K562 (cell line): ENCODE results near the gene ATP12A. TPM values are rescaled to one million over a fixed set of nuclear protein-coding genes. Genes with fewer than 3 reads are reported as not detected.

Experiments
- ATAC-seq: fragments of 200-7000 bp; cut with Tn5 transposase; 3 replicates; pipeline ENCODE4 v1.9.1; 2020; ENCODE audit warnings: moderate library complexity
- BruUV-seq: library from RNA; stranded (reverse); fragments of 400-500 nt; replicated peaks from 2 replicates; lab custom pipeline; 2021; lab: Mats Ljungman, UMichigan
- CTCF ChIA-PET: fragments of 300-600 bp; formaldehyde crosslinking; extraction: SDS; loops from one replicate; lab custom pipeline; 2021; ENCODE audit warnings: low intra/inter-chr PET ratio; lab: Yijun Ruan, JAX
- POLR2A ChIA-PET: fragments of 300-600, 350-650 bp; sonication (Branson Sonifier 250); formaldehyde crosslinking; extraction: SDS; loops from one replicate; lab custom pipeline; 2021; ENCODE audit warnings: antibody characterized with exemption, inconsistent platforms; lab: Yijun Ruan, JAX
- DNase-seq, 4 experiments: peaks; one replicate each; pipeline versions ENCODE4 v3.0.0 to v3.0.0-alpha.2; 2011 to 2018; ENCODE audit warnings: low spot score in 3 of 4, mixed read lengths in 3 of 4; ENCODE audit errors: extremely low read depth in 1 of 4
- FAIRE-seq: peaks from 2 replicates; lab custom pipeline; 2011; peaks lifted over from hg19 to GRCh38; lab: Jason Lieb, UNC
- H2AFZ ChIP-seq: 2 replicates; pipeline ENCODE4 v1.6.0; 2011; ENCODE audit warnings: low read depth, low read length, control low read depth, inconsistent platforms
- H3K27ac ChIP-seq: fragments of 200-600 bp; 3 replicates; pipeline ENCODE4 v1.8.0; 2011; ENCODE audit warnings: low read depth, mild to moderate bottlenecking, control low read depth, inconsistent platforms, low read length, moderate library complexity, mixed read lengths; ENCODE audit errors: extremely low read depth
- H3K27me3 ChIP-seq, 2 experiments: fragments of 300-600 bp in 1 of 2; 2 replicates in 1 of 2; 3 replicates in 1 of 2; pipeline versions ENCODE4 v1.6.0 to v1.8.0; 2011; ENCODE audit warnings: inconsistent platforms in 2 of 2, low read length in 2 of 2, mild to moderate bottlenecking in 1 of 2, mixed read lengths in 1 of 2, moderate library complexity in 1 of 2; ENCODE audit not compliant: control insufficient read depth in 2 of 2, insufficient read depth in 2 of 2
- H3K36me3 ChIP-seq: fragments of 300-600 bp; 3 replicates; pipeline ENCODE4 v1.8.0; 2011; ENCODE audit warnings: mild to moderate bottlenecking, low read length, inconsistent platforms; ENCODE audit not compliant: control insufficient read depth, insufficient read depth
- H3K4me1 ChIP-seq, 2 experiments: fragments of 200-600 bp in 1 of 2; replicated peaks in 1 of 2; 2 replicates in 1 of 2; 3 replicates in 1 of 2; pipeline versions ENCODE4 v1.5.1 to v1.8.0; 2011; ENCODE audit warnings: inconsistent platforms in 2 of 2, low read length in 2 of 2, mild to moderate bottlenecking in 1 of 2, mixed read lengths in 1 of 2, moderate library complexity in 1 of 2; ENCODE audit not compliant: control insufficient read depth in 2 of 2, insufficient read depth in 2 of 2
- H3K4me2 ChIP-seq: 2 replicates; pipeline ENCODE4 v1.6.1; 2011; ENCODE audit warnings: low read length, control low read depth, inconsistent platforms, mixed read lengths; ENCODE audit not compliant: insufficient read depth
- H3K4me3 ChIP-seq: fragments of 200-600 bp; sonication (generic), shearing (Covaris generic); 2 replicates; pipeline ENCODE4 v1.5.1; 2016; ENCODE audit warnings: control low read depth, inconsistent platforms
- H3K79me2 ChIP-seq: fragments of 200-600 bp; 3 replicates; pipeline ENCODE4 v1.8.0; 2011; ENCODE audit warnings: low read length, inconsistent platforms; ENCODE audit not compliant: control insufficient read depth, insufficient read depth
- H3K9ac ChIP-seq, 2 experiments: 2 replicates each; pipeline versions ENCODE4 v1.6.0 to v1.6.1; 2011; ENCODE audit warnings: low read depth in 2 of 2, low read length in 2 of 2, control low read depth in 1 of 2, inconsistent platforms in 1 of 2, mild to moderate bottlenecking in 1 of 2, mixed read lengths in 1 of 2; ENCODE audit not compliant: insufficient read depth in 1 of 2
- H3K9me1 ChIP-seq: one replicate; pipeline ENCODE4 v1.6.0; 2011; ENCODE audit warnings: inconsistent platforms, mild to moderate bottlenecking, low read length, moderate library complexity; ENCODE audit not compliant: control insufficient read depth, insufficient read depth
- H3K9me3 ChIP-seq: replicated peaks from 2 replicates; pipeline ENCODE4 v1.5.1; 2011; ENCODE audit warnings: low read depth, low read length, inconsistent platforms; ENCODE audit not compliant: control insufficient read depth, insufficient read depth
- H4K20me1 ChIP-seq: replicated peaks from 2 replicates; pipeline ENCODE4 v1.6.1; 2011; ENCODE audit warnings: low read length, inconsistent platforms, mixed read lengths; ENCODE audit not compliant: control insufficient read depth, insufficient read depth
- ETS2 ChIP-seq: IDR thresholded peaks from 2 replicates; pipeline ENCODE4 v1.6.1; 2016; ENCODE audit warnings: borderline replicate concordance, missing genetic modification characterization, mild to moderate bottlenecking, moderate library complexity, missing compliant biosample characterization; ENCODE audit not compliant: poor library complexity, severe bottlenecking
- ETV5 ChIP-seq: sonication (generic); formaldehyde crosslinking; IDR thresholded peaks from 2 replicates; pipeline ENCODE4 v1.4.0; 2020; ENCODE audit warnings: low read depth, mild to moderate bottlenecking, missing genetic modification reagents
- GATAD2A ChIP-seq: fragments of 450-650 bp; IDR thresholded peaks from 2 replicates; pipeline ENCODE4 v1.6.1; 2017
- GTF2F1 ChIP-seq: IDR thresholded peaks from 2 replicates; pipeline ENCODE4 v1.6.1; 2011; ENCODE audit warnings: low read depth, low read length, improper control_type of control experiment
- HMG20B ChIP-seq: fragments of 250-450 bp; sonication (Bioruptor Pico); IDR thresholded peaks from 2 replicates; pipeline ENCODE4 v1.5.0; 2021; ENCODE audit warnings: mild to moderate bottlenecking
- HNRNPH1 ChIP-seq: fragments of 200-400 bp; formaldehyde crosslinking; optimal IDR thresholded peaks from 2 replicates; pipeline ENCODE3; 2017; ENCODE audit warnings: low read depth, mild to moderate bottlenecking, low read length, moderate library complexity
- LCOR ChIP-seq: sonication (generic); formaldehyde crosslinking; IDR thresholded peaks from 2 replicates; pipeline ENCODE4 v1.8.0; 2022; ENCODE audit warnings: mild to moderate bottlenecking, missing genetic modification reagents
- NEUROD1 ChIP-seq: fragments of 150-350 bp; IDR thresholded peaks from 2 replicates; pipeline ENCODE4 v1.6.1; 2014; ENCODE audit warnings: borderline replicate concordance, low read length, low read depth; ENCODE audit not compliant: partially characterized antibody
- PCBP2 ChIP-seq: fragments of 200-400 bp; formaldehyde crosslinking; IDR thresholded peaks from 2 replicates; pipeline ENCODE4 v1.6.1; 2018; ENCODE audit warnings: low read length, low read depth, mild to moderate bottlenecking, moderate library complexity; ENCODE audit not compliant: poor library complexity, severe bottlenecking
- RAD21 ChIP-seq, 2 experiments: fragments of 250-450 bp in 1 of 2; fragments of 450-650 bp in 1 of 2; sonication (Bioruptor Pico) in 1 of 2; formaldehyde crosslinking in 1 of 2; IDR thresholded peaks in 1 of 2; conservative IDR thresholded peaks in 1 of 2; 2 replicates each; pipeline versions ENCODE4 v1.4.0 to v1.8.0; 2020 to 2022; ENCODE audit warnings: mild to moderate bottlenecking in 2 of 2, moderate library complexity in 1 of 2
- RAD51 ChIP-seq: fragments of 450-650 bp; IDR thresholded peaks from 2 replicates; pipeline ENCODE4 v1.7.1; 2016; ENCODE audit warnings: low read depth, mild to moderate bottlenecking, borderline replicate concordance
- TEAD2 ChIP-seq: fragments of 450-650 bp; IDR thresholded peaks from 2 replicates; pipeline ENCODE4 v1.6.1; 2016; ENCODE audit warnings: missing genetic modification characterization, control low read depth, missing compliant biosample characterization
- YY1 ChIP-seq, 3 experiments: IDR thresholded peaks; 2 replicates each; pipeline ENCODE4 v1.6.1; 2011; ENCODE audit warnings: low read length in 2 of 3, mild to moderate bottlenecking in 2 of 3, moderate library complexity in 2 of 3, borderline replicate concordance in 1 of 3, control low read depth in 1 of 3, low read depth in 1 of 3; ENCODE audit not compliant: insufficient read depth in 3 of 3, insufficient replicate concordance in 2 of 3, control insufficient read depth in 1 of 3, insufficient read length in 1 of 3; ENCODE audit errors: extremely low read depth in 1 of 3
- ZNF124 ChIP-seq: sonication (generic); formaldehyde crosslinking; IDR thresholded peaks from 2 replicates; pipeline ENCODE4 v1.8.1; 2022; ENCODE audit warnings: missing genetic modification reagents
- WGBS: fragments of 100-300 bp; shearing (Covaris generic); methylation state at CpG from one replicate; pipeline ENCODE4 v1.1.6; 2016; ENCODE audit warnings: low coverage, mixed read lengths; ENCODE audit not compliant: insufficient coverage; ENCODE audit errors: missing lambda C conversion rate; 5-methylcytosine and 5-hydroxymethylcytosine counted together
- in situ Hi-C: fragments of 300-500 bp; cut with MboI; formaldehyde crosslinking; loops from 4 replicates; pipeline ENCODE4 v1.15.0; 2018; ENCODE audit warnings: inconsistent platforms, mixed read lengths
- intact Hi-C: fragments of 100-400 bp; cut with micrococcal nuclease; formaldehyde crosslinking; loops from 2 replicates; pipeline ENCODE4 v1.14.2; 2022
- polyA plus RNA-seq, 8 experiments: library from polyadenylated mRNA; depleted of rRNA in 4 of 8; stranded (reverse) in 5 of 8; unstranded in 3 of 8; fragments of >200 nt; fragmentation: Nextera tagmentation in 2 of 8; fragmentation: Illumina TruSeq in 1 of 8; extraction: Ambion mirVana in 2 of 8; extraction: Trizol in 1 of 8; gene quantifications; 2 replicates each; pipeline versions ENCODE4 v1.2.1 to v1.2.3, GENCODE V29; 2011 to 2014; ENCODE audit warnings: inconsistent platforms in 1 of 8, missing spikeins in 1 of 8
- total RNA-seq, 7 experiments: library from RNA; depleted of rRNA in 6 of 7; stranded (reverse); fragments of >200 nt in 6 of 7; fragmentation: Illumina TruSeq in 2 of 7; extraction: Trizol in 2 of 7; gene quantifications; 2 replicates each; pipeline versions ENCODE4 v1.2.1 to v1.2.3, GENCODE V29; 2011 to 2021; ENCODE audit warnings: low replicate concordance in 1 of 7
- TF ChIP-seq, protein P1 (sequence below): fragments of 450-650 bp; formaldehyde crosslinking; IDR thresholded peaks from 2 replicates; pipeline ENCODE4 v1.4.0; 2020; ENCODE audit warnings: mild to moderate bottlenecking, moderate library complexity
- TF ChIP-seq, protein P2 (sequence below): fragments of 250-450 bp; sonication (Bioruptor Pico); IDR thresholded peaks from 2 replicates; pipeline ENCODE4 v1.4.0; 2020
- TF ChIP-seq, protein P3 (sequence below): fragments of 250-450 bp; sonication (Bioruptor Pico); IDR thresholded peaks from 2 replicates; pipeline ENCODE4 v1.6.1; 2021; ENCODE audit warnings: mild to moderate bottlenecking
- TF ChIP-seq, protein P4 (sequence below): fragments of 250-450 bp; sonication (Bioruptor Pico); IDR thresholded peaks from 2 replicates; pipeline ENCODE4 v1.5.1; 2021; ENCODE audit warnings: mild to moderate bottlenecking

Gene ATP12A
- total and polyA plus RNA-seq, 9 of the 15 experiments (the other 6 are each of a cell fraction or from before 2014, with no cell fraction given), result not detected

DNA sequence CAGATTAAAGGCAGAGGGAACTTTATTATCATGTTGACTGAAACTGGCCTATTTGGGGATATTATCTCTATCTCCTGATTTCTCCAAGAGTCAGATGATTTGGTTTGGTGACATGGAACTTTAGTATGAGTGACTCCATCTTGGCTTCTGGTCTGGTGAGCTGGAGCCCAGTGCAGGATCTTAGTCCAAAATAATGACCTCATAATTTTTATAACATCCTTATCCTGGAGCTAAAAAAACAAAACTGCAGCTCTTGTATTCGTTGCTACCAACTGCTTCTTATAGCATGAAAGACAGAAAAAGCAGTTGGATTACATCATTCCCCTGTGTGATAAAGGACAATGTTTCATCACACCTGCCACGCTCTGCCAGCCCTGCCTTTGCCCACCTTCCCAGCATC, 44.5 kb downstream of the ATP12A start:
- intact Hi-C loops (no loop called here), in situ Hi-C loops (loop anchor here (25.0 kb wide), 1 partner anchor 263 kb away; no protein-coding TSS in a partner anchor)
- H3K9me3 ChIP-seq, result no peaks in the 10 kb centered on the region
- CTCF ChIA-PET, result no interaction called here
- H3K79me2 ChIP-seq, result no peaks in the 10 kb centered on the region
- H3K4me1 ChIP-seq, result no peaks in the 10 kb centered on the region
- H2AFZ ChIP-seq, result no peak overlapping the region
- H4K20me1 ChIP-seq, result no peaks in the 10 kb centered on the region
- no peak for ATAC-seq
- DNase-seq, result no peak
- no peak for FAIRE-seq
- no peaks in the 10 kb centered on the region for H3K36me3 ChIP-seq
- no peak overlapping the region for H3K4me2 ChIP-seq
- no peak overlapping the region for H3K4me3 ChIP-seq
- H3K9ac ChIP-seq, result no peak overlapping the region
- H3K27me3 ChIP-seq, result peaks cover 0 to 15% of the 10 kb centered on the region in 2 experiments; a peak in 2 of 5 replicates
- POLR2A ChIA-PET, result interaction anchor here (1.1 kb wide), 1 partner anchor 23 kb away, joined by 5 read pairs; no protein-coding TSS in a partner anchor
- no TSS peak for BruUV-seq
- WGBS, result 0% methylated on average over 2 of the region's 2 CpGs
- H3K9me1 ChIP-seq, result no peaks in the 10 kb centered on the region
- no peak overlapping the region for H3K27ac ChIP-seq
- TF ChIP-seq, protein P1, sequence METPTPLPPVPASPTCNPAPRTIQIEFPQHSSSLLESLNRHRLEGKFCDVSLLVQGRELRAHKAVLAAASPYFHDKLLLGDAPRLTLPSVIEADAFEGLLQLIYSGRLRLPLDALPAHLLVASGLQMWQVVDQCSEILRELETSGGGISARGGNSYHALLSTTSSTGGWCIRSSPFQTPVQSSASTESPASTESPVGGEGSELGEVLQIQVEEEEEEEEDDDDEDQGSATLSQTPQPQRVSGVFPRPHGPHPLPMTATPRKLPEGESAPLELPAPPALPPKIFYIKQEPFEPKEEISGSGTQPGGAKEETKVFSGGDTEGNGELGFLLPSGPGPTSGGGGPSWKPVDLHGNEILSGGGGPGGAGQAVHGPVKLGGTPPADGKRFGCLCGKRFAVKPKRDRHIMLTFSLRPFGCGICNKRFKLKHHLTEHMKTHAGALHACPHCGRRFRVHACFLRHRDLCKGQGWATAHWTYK (CRISPR knock-in tag), result no peak
- TF ChIP-seq, protein P2, sequence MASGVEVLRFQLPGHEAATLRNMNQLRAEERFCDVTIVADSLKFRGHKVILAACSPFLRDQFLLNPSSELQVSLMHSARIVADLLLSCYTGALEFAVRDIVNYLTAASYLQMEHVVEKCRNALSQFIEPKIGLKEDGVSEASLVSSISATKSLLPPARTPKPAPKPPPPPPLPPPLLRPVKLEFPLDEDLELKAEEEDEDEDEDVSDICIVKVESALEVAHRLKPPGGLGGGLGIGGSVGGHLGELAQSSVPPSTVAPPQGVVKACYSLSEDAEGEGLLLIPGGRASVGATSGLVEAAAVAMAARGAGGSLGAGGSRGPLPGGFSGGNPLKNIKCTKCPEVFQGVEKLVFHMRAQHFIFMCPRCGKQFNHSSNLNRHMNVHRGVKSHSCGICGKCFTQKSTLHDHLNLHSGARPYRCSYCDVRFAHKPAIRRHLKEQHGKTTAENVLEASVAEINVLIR, result no peak
- no peak for TF ChIP-seq NEUROD1
- TF ChIP-seq PCBP2, result no peak
- TF ChIP-seq, protein P3, sequence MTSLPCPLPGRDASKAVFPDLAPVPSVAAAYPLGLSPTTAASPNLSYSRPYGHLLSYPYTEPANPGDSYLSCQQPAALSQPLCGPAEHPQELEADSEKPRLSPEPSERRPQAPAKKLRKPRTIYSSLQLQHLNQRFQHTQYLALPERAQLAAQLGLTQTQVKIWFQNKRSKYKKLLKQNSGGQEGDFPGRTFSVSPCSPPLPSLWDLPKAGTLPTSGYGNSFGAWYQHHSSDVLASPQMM (CRISPR knock-in tag), result no peak
- TF ChIP-seq, protein P4, sequence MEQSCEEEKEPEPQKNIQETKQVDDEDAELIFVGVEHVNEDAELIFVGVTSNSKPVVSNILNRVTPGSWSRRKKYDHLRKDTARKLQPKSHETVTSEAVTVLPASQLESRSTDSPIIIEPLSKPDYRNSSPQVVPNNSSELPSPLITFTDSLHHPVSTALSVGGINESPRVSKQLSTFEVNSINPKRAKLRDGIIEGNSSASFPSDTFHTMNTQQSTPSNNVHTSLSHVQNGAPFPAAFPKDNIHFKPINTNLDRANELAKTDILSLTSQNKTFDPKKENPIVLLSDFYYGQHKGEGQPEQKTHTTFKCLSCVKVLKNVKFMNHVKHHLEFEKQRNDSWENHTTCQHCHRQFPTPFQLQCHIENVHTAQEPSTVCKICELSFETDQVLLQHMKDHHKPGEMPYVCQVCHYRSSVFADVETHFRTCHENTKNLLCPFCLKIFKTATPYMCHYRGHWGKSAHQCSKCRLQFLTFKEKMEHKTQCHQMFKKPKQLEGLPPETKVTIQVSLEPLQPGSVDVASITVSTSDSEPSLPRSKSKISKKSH, result no peak
- no peak for TF ChIP-seq GTF2F1
- no peak for TF ChIP-seq RAD51
- no peak for TF ChIP-seq GATAD2A
- TF ChIP-seq HMG20B (CRISPR knock-in tag), result no peak
- TF ChIP-seq HNRNPH1, result no peak
- TF ChIP-seq ETV5, result no peak
- no peak for TF ChIP-seq LCOR (CRISPR knock-in tag)
- TF ChIP-seq ZNF124 (CRISPR knock-in tag), result no peak
- no peak for TF ChIP-seq RAD21 (CRISPR knock-in tag; conservative IDR thresholded peaks at IDR 0.05 in 1 of 2, IDR thresholded peaks at IDR 0.05 in 1 of 2)
- TF ChIP-seq ETS2 (tag), result no peak
- TF ChIP-seq YY1 (IDR thresholded peaks at IDR 0.05; ENCODE audit: borderline replicate concordance in 1 of 3, control insufficient read depth in 1 of 3, extremely low read depth in 1 of 3, insufficient read depth in 3 of 3, insufficient read length in 1 of 3, insufficient replicate concordance in 2 of 3, low read depth in 1 of 3, low read length in 2 of 3), result no peak
- TF ChIP-seq TEAD2, result no peak
